Ishikawa (cell line): ENCODE results near the gene SHH.

Experiments
- CEBPB ChIP-seq: IDR thresholded peaks from 2 replicates; pipeline ENCODE4 v1.6.1; 2012
- CREB1 ChIP-seq: IDR thresholded peaks from 2 replicates; pipeline ENCODE4 v1.6.1; 2012; ENCODE audit warnings: low read depth
- EGR1 ChIP-seq: IDR thresholded peaks from 2 replicates; pipeline ENCODE4 v1.6.1; 2012
- EP300 ChIP-seq: IDR thresholded peaks from 2 replicates; pipeline ENCODE4 v1.6.1; 2012; ENCODE audit warnings: borderline replicate concordance
- FOXM1 ChIP-seq: IDR thresholded peaks from 2 replicates; pipeline ENCODE4 v1.6.1; 2012; ENCODE audit warnings: low read depth, borderline replicate concordance
- NFIC ChIP-seq: IDR thresholded peaks from 2 replicates; pipeline ENCODE4 v1.6.1; 2012
- RAD21 ChIP-seq: IDR thresholded peaks from 2 replicates; pipeline ENCODE4 v1.6.1; 2012; ENCODE audit warnings: low read depth
- TAF1 ChIP-seq: IDR thresholded peaks from 2 replicates; pipeline ENCODE4 v1.6.1; 2012; ENCODE audit warnings: low read depth, mild to moderate bottlenecking
- TCF12 ChIP-seq: IDR thresholded peaks from 2 replicates; pipeline ENCODE4 v1.6.1; 2012; ENCODE audit warnings: low read depth
- TEAD4 ChIP-seq: IDR thresholded peaks from 2 replicates; pipeline ENCODE4 v1.6.1; 2012
- YY1 ChIP-seq: IDR thresholded peaks from 2 replicates; pipeline ENCODE4 v1.6.1; 2012; ENCODE audit warnings: low read depth
- ZBTB7A ChIP-seq: IDR thresholded peaks from 2 replicates; pipeline ENCODE4 v1.6.1; 2012; ENCODE audit warnings: low read depth
- TF ChIP-seq, protein P1 (sequence below): IDR thresholded peaks from 2 replicates; pipeline ENCODE4 v1.6.1; 2012
- TF ChIP-seq, protein P2 (sequence below): IDR thresholded peaks from 2 replicates; pipeline ENCODE4 v1.6.1; 2012
- TF ChIP-seq, protein P3 (sequence below): IDR thresholded peaks from 2 replicates; pipeline ENCODE4 v1.6.1; 2012; ENCODE audit warnings: low read depth, mild to moderate bottlenecking

SHH gene

DNA sequence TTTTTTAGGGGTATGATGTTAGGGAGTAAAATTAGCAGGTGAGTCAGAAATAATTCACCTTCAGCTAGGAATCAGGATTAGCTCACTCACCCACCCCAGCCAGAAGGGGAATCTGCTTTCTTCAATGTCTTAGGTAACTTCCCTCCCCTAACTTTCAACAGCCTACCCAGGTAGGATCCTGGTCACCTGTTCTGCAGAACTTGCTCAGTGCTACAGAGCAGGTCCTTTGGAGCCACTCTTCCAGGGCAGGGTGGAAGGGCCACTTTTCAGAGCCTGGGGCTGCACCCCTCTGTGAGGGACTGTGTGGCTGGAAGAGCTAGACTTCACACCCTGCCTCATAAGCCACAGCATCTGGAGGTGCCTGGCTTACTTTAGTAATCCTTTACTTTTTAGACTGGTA lies 58.1 kb downstream of the SHH start:
- TF ChIP-seq RAD21 (no peak), CEBPB (no peak), YY1 (no peak), EGR1 (no peak), FOXM1 (no peak), CREB1 (no peak)
- TF ChIP-seq, protein P1, sequence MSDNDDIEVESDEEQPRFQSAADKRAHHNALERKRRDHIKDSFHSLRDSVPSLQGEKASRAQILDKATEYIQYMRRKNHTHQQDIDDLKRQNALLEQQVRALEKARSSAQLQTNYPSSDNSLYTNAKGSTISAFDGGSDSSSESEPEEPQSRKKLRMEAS, result no peak
- TF ChIP-seq, protein P2, sequence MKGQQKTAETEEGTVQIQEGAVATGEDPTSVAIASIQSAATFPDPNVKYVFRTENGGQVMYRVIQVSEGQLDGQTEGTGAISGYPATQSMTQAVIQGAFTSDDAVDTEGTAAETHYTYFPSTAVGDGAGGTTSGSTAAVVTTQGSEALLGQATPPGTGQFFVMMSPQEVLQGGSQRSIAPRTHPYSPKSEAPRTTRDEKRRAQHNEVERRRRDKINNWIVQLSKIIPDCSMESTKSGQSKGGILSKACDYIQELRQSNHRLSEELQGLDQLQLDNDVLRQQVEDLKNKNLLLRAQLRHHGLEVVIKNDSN, result no peak
- TF ChIP-seq, protein P3, sequence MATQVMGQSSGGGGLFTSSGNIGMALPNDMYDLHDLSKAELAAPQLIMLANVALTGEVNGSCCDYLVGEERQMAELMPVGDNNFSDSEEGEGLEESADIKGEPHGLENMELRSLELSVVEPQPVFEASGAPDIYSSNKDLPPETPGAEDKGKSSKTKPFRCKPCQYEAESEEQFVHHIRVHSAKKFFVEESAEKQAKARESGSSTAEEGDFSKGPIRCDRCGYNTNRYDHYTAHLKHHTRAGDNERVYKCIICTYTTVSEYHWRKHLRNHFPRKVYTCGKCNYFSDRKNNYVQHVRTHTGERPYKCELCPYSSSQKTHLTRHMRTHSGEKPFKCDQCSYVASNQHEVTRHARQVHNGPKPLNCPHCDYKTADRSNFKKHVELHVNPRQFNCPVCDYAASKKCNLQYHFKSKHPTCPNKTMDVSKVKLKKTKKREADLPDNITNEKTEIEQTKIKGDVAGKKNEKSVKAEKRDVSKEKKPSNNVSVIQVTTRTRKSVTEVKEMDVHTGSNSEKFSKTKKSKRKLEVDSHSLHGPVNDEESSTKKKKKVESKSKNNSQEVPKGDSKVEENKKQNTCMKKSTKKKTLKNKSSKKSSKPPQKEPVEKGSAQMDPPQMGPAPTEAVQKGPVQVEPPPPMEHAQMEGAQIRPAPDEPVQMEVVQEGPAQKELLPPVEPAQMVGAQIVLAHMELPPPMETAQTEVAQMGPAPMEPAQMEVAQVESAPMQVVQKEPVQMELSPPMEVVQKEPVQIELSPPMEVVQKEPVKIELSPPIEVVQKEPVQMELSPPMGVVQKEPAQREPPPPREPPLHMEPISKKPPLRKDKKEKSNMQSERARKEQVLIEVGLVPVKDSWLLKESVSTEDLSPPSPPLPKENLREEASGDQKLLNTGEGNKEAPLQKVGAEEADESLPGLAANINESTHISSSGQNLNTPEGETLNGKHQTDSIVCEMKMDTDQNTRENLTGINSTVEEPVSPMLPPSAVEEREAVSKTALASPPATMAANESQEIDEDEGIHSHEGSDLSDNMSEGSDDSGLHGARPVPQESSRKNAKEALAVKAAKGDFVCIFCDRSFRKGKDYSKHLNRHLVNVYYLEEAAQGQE, result no peak

DNA sequence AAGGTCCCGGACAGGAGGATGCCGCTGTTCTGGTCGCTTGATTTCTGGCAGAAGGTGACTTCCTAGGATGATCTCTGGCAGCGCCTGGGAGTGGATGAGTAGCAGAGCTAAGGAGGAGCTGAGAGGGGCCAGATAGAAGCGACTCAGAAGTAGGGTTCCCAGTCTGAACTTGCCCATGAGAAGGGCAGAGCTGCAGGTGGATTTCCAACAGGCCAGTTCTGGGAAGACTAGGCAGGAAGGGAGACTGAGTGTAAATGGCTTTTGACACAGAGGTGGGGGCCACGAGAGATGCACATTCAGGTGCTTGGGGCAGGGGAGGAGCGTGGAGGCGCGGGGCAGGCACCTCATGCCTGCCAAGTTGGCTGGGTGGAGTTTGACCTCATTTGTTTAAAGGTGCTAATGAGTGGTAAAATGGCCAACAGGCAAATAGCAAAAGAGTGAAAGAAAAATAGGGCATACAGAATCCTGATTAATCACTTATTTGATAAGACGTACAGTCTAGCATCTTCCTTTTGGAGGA lies 58.8 kb downstream of the SHH start:
- TF ChIP-seq CREB1, result no peak
- no peak for TF ChIP-seq EP300
- TF ChIP-seq TAF1, result no peak
- no peak for TF ChIP-seq ZBTB7A
- TF ChIP-seq TEAD4, result no peak
- TF ChIP-seq, protein P3, result no peak

DNA sequence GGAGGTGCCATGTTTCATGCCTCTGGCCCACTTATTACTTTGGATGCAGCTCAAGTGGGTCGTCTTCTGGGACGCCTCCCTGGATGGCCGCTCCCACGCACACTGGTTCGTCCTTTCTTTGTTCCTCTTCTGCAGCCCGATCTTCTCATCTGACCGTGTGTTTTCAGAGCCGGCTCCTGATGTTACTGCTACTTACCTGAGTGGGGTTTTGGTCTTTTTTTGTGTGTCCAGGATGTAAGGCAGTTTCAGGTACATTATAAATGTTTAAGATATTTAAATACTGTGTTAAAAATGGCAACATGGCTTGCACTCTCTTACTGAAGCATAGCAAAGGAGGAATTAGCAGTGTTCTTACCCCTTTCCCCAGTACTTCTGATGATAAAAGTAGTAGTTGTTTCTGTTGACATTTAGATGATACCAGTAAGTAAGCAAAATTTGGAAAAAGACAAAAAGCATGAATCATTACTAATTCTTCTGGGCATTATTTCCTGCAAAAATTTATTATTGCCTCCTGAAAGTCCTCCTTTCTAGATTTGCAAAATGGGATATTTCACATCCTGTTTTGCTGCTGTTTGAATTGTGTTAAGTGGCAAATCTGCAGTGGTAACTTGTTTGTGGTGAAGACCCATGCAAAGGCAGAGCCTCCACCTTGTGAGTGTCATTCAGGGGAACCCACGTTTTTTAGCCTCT lies 59.4 kb downstream of the SHH start:
- TF ChIP-seq, protein P3, result no peak
- no peak for TF ChIP-seq TCF12
- TF ChIP-seq RAD21, result no peak
- TF ChIP-seq EGR1, result no peak
- TF ChIP-seq, protein P1, result no peak
- TF ChIP-seq YY1, result no peak
- TF ChIP-seq TAF1, result no peak
- no peak for TF ChIP-seq CEBPB
- TF ChIP-seq, protein P2, result no peak
- no peak for TF ChIP-seq ZBTB7A
- TF ChIP-seq TEAD4, result no peak
- no peak for TF ChIP-seq NFIC
- no peak for TF ChIP-seq FOXM1
- TF ChIP-seq CREB1, result no peak
- no peak for TF ChIP-seq EP300

DNA sequence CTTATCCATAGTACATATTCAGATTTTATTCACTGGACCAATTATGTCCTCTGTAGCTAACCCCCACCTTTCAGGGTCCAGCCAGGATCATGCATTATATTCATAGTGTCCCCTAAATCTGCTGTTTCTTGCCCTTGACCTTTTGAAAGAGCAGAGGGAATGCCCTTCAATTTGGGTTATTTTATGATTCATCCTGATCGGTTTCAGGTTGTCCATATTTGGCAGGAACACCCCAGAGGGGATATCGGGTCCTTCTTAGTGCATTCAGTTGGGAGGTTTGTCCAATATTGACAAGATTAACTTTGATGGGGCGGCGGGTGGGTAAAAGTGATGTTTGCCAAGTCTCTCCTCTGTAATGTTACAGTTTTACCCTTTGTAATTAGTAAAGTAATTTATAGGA lies 60.9 kb downstream of the SHH start:
- TF ChIP-seq FOXM1, result no peak
- TF ChIP-seq TEAD4, result no peak
- TF ChIP-seq, protein P2, result no peak
- TF ChIP-seq NFIC, result no peak
